Measurements from ENCODE around the gene AP1M2.

- TF ChIP-seq POLR2A (IDR thresholded peaks at IDR 0.05) (no peak), EP300 (IDR thresholded peaks at IDR 0.05) (no peak), POLR2AphosphoS5 (IDR thresholded peaks at IDR 0.05) (no peak)
- TF ChIP-seq, protein P1, sequence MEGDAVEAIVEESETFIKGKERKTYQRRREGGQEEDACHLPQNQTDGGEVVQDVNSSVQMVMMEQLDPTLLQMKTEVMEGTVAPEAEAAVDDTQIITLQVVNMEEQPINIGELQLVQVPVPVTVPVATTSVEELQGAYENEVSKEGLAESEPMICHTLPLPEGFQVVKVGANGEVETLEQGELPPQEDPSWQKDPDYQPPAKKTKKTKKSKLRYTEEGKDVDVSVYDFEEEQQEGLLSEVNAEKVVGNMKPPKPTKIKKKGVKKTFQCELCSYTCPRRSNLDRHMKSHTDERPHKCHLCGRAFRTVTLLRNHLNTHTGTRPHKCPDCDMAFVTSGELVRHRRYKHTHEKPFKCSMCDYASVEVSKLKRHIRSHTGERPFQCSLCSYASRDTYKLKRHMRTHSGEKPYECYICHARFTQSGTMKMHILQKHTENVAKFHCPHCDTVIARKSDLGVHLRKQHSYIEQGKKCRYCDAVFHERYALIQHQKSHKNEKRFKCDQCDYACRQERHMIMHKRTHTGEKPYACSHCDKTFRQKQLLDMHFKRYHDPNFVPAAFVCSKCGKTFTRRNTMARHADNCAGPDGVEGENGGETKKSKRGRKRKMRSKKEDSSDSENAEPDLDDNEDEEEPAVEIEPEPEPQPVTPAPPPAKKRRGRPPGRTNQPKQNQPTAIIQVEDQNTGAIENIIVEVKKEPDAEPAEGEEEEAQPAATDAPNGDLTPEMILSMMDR (IDR thresholded peaks at IDR 0.05), result no peak
Measured at GRCh38 chr19:10557603-10558197, 29.4 kb downstream of the AP1M2 start.
